Measurements from ENCODE around the gene LRP1-AS.

DNA sequence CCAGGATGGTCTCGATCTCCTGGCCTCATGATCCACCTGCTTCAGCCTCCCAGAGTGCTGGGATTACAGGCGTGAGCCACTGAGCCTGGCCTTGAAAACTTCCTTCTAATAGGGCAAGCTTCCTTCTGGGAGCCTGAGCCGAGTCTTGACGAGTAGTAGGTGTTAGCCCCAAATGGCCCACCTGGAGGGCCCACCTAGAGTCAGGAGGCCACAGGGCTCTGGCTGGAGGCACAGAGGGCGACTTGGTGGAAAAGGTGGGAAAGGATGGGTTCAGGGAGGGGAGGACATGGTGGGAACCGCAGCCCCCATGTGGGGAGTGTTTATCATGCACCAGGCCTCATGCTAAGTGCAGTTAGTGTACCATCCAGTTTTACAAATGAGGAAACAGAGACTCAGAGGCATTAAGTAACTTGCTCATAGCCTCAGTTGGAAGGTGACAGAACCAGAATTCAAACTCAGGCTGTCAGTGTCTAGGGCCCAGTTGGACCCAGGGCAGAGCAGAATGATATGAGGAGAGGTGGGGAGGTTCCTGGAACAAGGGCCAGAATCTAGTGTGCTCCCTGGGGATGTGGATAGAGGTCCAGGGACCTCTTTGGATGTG lies 3.1 kb upstream of the LRP1-AS start:
- no peak for TF ChIP-seq POLR2A (IDR thresholded peaks at IDR 0.05)
- TF ChIP-seq, protein P1, sequence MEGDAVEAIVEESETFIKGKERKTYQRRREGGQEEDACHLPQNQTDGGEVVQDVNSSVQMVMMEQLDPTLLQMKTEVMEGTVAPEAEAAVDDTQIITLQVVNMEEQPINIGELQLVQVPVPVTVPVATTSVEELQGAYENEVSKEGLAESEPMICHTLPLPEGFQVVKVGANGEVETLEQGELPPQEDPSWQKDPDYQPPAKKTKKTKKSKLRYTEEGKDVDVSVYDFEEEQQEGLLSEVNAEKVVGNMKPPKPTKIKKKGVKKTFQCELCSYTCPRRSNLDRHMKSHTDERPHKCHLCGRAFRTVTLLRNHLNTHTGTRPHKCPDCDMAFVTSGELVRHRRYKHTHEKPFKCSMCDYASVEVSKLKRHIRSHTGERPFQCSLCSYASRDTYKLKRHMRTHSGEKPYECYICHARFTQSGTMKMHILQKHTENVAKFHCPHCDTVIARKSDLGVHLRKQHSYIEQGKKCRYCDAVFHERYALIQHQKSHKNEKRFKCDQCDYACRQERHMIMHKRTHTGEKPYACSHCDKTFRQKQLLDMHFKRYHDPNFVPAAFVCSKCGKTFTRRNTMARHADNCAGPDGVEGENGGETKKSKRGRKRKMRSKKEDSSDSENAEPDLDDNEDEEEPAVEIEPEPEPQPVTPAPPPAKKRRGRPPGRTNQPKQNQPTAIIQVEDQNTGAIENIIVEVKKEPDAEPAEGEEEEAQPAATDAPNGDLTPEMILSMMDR (IDR thresholded peaks at IDR 0.05): no peak

All from lower leg skin (tissue), 3 donors.